Measurements from ENCODE around the gene C20orf141.
A peak's percentile ranks its signal among the peaks of the same experiment; 100 is the strongest.

C20orf141 gene

GRCh38 chr20:2798814-2799213, 16.0 kb upstream of the C20orf141 start:
- Histone ChIP-seq H3K4me1 (ENCODE audit: insufficient read depth, low read length) (no peaks in the 10 kb centered on the region), H3K79me2 (ENCODE audit: insufficient read depth, low read length) (no peaks in the 10 kb centered on the region), H3K9ac (ENCODE audit: low read depth, low read length) (no peak overlapping the region), H3K36me3 (ENCODE audit: insufficient read depth, low read length) (no peaks in the 10 kb centered on the region), H4K20me1 (ENCODE audit: insufficient read depth, low read length) (peaks cover 23% of the 10 kb centered on the region), H2AFZ (ENCODE audit: low read depth, low read length) (no peak overlapping the region), H3K27me3 (ENCODE audit: insufficient read depth, low read length, poor library complexity) (peaks cover 31% of the 10 kb centered on the region), H3K9me3 (ENCODE audit: insufficient read depth, low read length, severe bottlenecking) (no peaks in the 10 kb centered on the region), H3K27ac (ENCODE audit: low read length) (no peak overlapping the region), H3K4me3 (ENCODE audit: low read depth in 1 of 2, low read length in 2 of 2) (no peak overlapping the region), H3K4me2 (ENCODE audit: insufficient read depth, low read length) (no peak overlapping the region)
- DNase-seq = no peak
- no peak for ATAC-seq (ENCODE audit: insufficient read depth, low read depth)
- TF ChIP-seq CTCF (IDR thresholded peaks at IDR 0.05; ENCODE audit: borderline replicate concordance, extremely low read depth, low read length, poor library complexity, severe bottlenecking) (no peak), EZH2 (IDR thresholded peaks at IDR 0.05; ENCODE audit: borderline replicate concordance, low read depth, low read length, severe bottlenecking) (no peak)

- Histone ChIP-seq H3K27ac (ENCODE audit: low read length) (no peak overlapping the region), H3K4me3 (ENCODE audit: low read depth in 1 of 2, low read length in 2 of 2) (no peak overlapping the region), H3K4me2 (ENCODE audit: insufficient read depth, low read length) (no peak overlapping the region), H3K4me1 (ENCODE audit: insufficient read depth, low read length) (no peaks in the 10 kb centered on the region), H2AFZ (ENCODE audit: low read depth, low read length) (no peak overlapping the region), H3K36me3 (ENCODE audit: insufficient read depth, low read length) (no peaks in the 10 kb centered on the region), H3K9ac (ENCODE audit: low read depth, low read length) (no peak overlapping the region), H3K79me2 (ENCODE audit: insufficient read depth, low read length) (no peaks in the 10 kb centered on the region), H3K27me3 (ENCODE audit: insufficient read depth, low read length, poor library complexity) (peaks cover 31% of the 10 kb centered on the region), H3K9me3 (ENCODE audit: insufficient read depth, low read length, severe bottlenecking) (no peaks in the 10 kb centered on the region), H4K20me1 (ENCODE audit: insufficient read depth, low read length) (peaks cover 23% of the 10 kb centered on the region)
- DNase-seq (no peak), ATAC-seq (ENCODE audit: insufficient read depth, low read depth) (no peak)
- TF ChIP-seq EZH2 (IDR thresholded peaks at IDR 0.05; ENCODE audit: borderline replicate concordance, low read depth, low read length, severe bottlenecking) (no peak), CTCF (IDR thresholded peaks at IDR 0.05; ENCODE audit: borderline replicate concordance, extremely low read depth, low read length, poor library complexity, severe bottlenecking) (no peak)
Measured at GRCh38 chr20:2799271-2799670, 15.5 kb upstream of the C20orf141 start.

- no peak overlapping the region for H3K4me2 ChIP-seq (ENCODE audit: insufficient read depth, low read length)
- H3K9me3 ChIP-seq (ENCODE audit: insufficient read depth, low read length, severe bottlenecking) = no peaks in the 10 kb centered on the region
- no peaks in the 10 kb centered on the region for H3K4me1 ChIP-seq (ENCODE audit: insufficient read depth, low read length)
- DNase-seq (no peak), ATAC-seq (ENCODE audit: insufficient read depth, low read depth) (no peak)
- no peak overlapping the region for H3K9ac ChIP-seq (ENCODE audit: low read depth, low read length)
- H3K27me3 ChIP-seq (ENCODE audit: insufficient read depth, low read length, poor library complexity) = peaks cover 31% of the 10 kb centered on the region
- H3K27ac ChIP-seq (ENCODE audit: low read length) = no peak overlapping the region
- no peak overlapping the region for H2AFZ ChIP-seq (ENCODE audit: low read depth, low read length)
- H3K4me3 ChIP-seq (ENCODE audit: low read depth in 1 of 2, low read length in 2 of 2) = no peak overlapping the region
- TF ChIP-seq CTCF (IDR thresholded peaks at IDR 0.05; ENCODE audit: borderline replicate concordance, extremely low read depth, low read length, poor library complexity, severe bottlenecking) (no peak), EZH2 (IDR thresholded peaks at IDR 0.05; ENCODE audit: borderline replicate concordance, low read depth, low read length, severe bottlenecking) (peak; percentile 69)
- no peaks in the 10 kb centered on the region for H3K36me3 ChIP-seq (ENCODE audit: insufficient read depth, low read length)
- H3K79me2 ChIP-seq (ENCODE audit: insufficient read depth, low read length) = no peaks in the 10 kb centered on the region
- peaks cover 22% of the 10 kb centered on the region for H4K20me1 ChIP-seq (ENCODE audit: insufficient read depth, low read length)
Measured at GRCh38 chr20:2799688-2800520, 14.9 kb upstream of the C20orf141 start.
